GM18505 (cell line): ENCODE measurements around the gene PTPRO.

ENCODE experiments used
- ATAC-seq: cut with Tn5 transposase; IDR thresholded peaks from one replicate; pipeline ENCODE4 v1.9.1; 2021; ENCODE audit not compliant: unreplicated experiment
- POLR2A ChIP-seq: IDR thresholded peaks from 4 replicates; pipeline ENCODE4 v1.6.1; 2011; ENCODE audit warnings: borderline replicate concordance; ENCODE audit not compliant: insufficient read depth, insufficient read length; ENCODE audit errors: extremely low read depth

Gene PTPRO

GRCh38 chr12:15329891-15330290 lies 7.6 kb downstream of the PTPRO start:
- no peak for TF ChIP-seq POLR2A
- ATAC-seq: no peak

GRCh38 chr12:15334225-15334624 lies 11.9 kb downstream of the PTPRO start:
- no peak for TF ChIP-seq POLR2A
- no peak for ATAC-seq

- TF ChIP-seq POLR2A: no peak
- ATAC-seq: no peak
Observed at GRCh38 chr12:15335959-15336358, 13.7 kb downstream of the PTPRO start.

- no peak for TF ChIP-seq POLR2A
- ATAC-seq: no peak
Observed at GRCh38 chr12:15336768-15337553, 14.7 kb downstream of the PTPRO start.

- no peak for ATAC-seq
- no peak for TF ChIP-seq POLR2A
Observed at GRCh38 chr12:15341371-15341770, 19.1 kb downstream of the PTPRO start.

- TF ChIP-seq POLR2A: no peak
- ATAC-seq: no peak
Observed at GRCh38 chr12:15344561-15344960, 22.3 kb downstream of the PTPRO start.

GRCh38 chr12:15346488-15346887 lies 24.2 kb downstream of the PTPRO start:
- ATAC-seq: no peak
- no peak for TF ChIP-seq POLR2A

- TF ChIP-seq POLR2A: no peak
- no peak for ATAC-seq
Observed at GRCh38 chr12:15350643-15351042, 28.3 kb downstream of the PTPRO start.

- ATAC-seq: no peak
- TF ChIP-seq POLR2A: no peak
Observed at GRCh38 chr12:15355766-15356165, 33.5 kb downstream of the PTPRO start.

GRCh38 chr12:15356951-15357364 lies 34.6 kb downstream of the PTPRO start:
- TF ChIP-seq POLR2A: no peak
- no peak for ATAC-seq

GRCh38 chr12:15364221-15365160 lies 42.2 kb downstream of the PTPRO start:
- TF ChIP-seq POLR2A: no peak
- ATAC-seq: no peak

GRCh38 chr12:15368812-15369211 lies 46.5 kb downstream of the PTPRO start:
- ATAC-seq: no peak
- no peak for TF ChIP-seq POLR2A

GRCh38 chr12:15372352-15372751 lies 50.0 kb downstream of the PTPRO start:
- TF ChIP-seq POLR2A: no peak

GRCh38 chr12:15387772-15388171 lies 65.5 kb downstream of the PTPRO start:
- TF ChIP-seq POLR2A: no peak
- no peak for ATAC-seq

More at GRCh38 chr12:15372352-15372751, 50.0 kb downstream of the PTPRO start:
- ATAC-seq: no peak

GRCh38 chr12:15389561-15389960 lies 67.3 kb downstream of the PTPRO start:
- no peak for ATAC-seq
- no peak for TF ChIP-seq POLR2A

- ATAC-seq: no peak
- no peak for TF ChIP-seq POLR2A
Observed at GRCh38 chr12:15393037-15393436, 70.7 kb downstream of the PTPRO start.
